Smooth muscle cell (in vitro differentiated cells): ENCODE data around the gene COL28A1. TPM values are rescaled to one million over a fixed set of nuclear protein-coding genes. Genes with fewer than 3 reads are reported as not detected.

ENCODE experiments used
- DNase-seq: peaks from one replicate; lab custom pipeline; 2025; ENCODE audit not compliant: unreplicated experiment; lab: John Stamatoyannopoulos, UW
- H2AFZ ChIP-seq: fragments of 200-600 bp; sonication (generic); 2 replicates; pipeline ENCODE4 v1.6.0; 2016; ENCODE audit warnings: antibody characterized with exemption, low read depth, mild to moderate bottlenecking
- H3F3A ChIP-seq: fragments of 200-600 bp; sonication (generic); 2 replicates; pipeline ENCODE4 v1.6.0; 2017; ENCODE audit warnings: antibody characterized with exemption, low read depth
- H3K27ac ChIP-seq: fragments of 200-600 bp; sonication (generic); 2 replicates; pipeline ENCODE4 v1.5.1; 2016; ENCODE audit warnings: low read depth, mild to moderate bottlenecking
- H3K27me3 ChIP-seq: fragments of 200-600 bp; sonication (generic); 2 replicates; pipeline ENCODE4 v1.6.1; 2016; ENCODE audit warnings: low read depth, mild to moderate bottlenecking
- H3K36me3 ChIP-seq: fragments of 200-600 bp; sonication (generic); 2 replicates; pipeline ENCODE4 v1.5.1; 2016; ENCODE audit warnings: low read depth
- H3K4me1 ChIP-seq: fragments of 200-600 bp; sonication (generic); 2 replicates; pipeline ENCODE4 v1.5.1; 2016; ENCODE audit warnings: low read depth
- H3K4me2 ChIP-seq: fragments of 200-600 bp; sonication (generic); 2 replicates; pipeline ENCODE4 v1.6.0; 2016; ENCODE audit warnings: mild to moderate bottlenecking
- H3K4me3 ChIP-seq: fragments of 200-600 bp; sonication (generic); 2 replicates; pipeline ENCODE4 v1.5.1; 2016; ENCODE audit warnings: mild to moderate bottlenecking
- H3K79me2 ChIP-seq: fragments of 200-600 bp; sonication (generic); 2 replicates; pipeline ENCODE4 v1.6.0; 2016; ENCODE audit warnings: low read depth, mild to moderate bottlenecking
- H3K9ac ChIP-seq: fragments of 200-600 bp; sonication (generic); 2 replicates; pipeline ENCODE4 v1.6.0; 2016; ENCODE audit warnings: low read depth
- H3K9me3 ChIP-seq: fragments of 200-600 bp; sonication (generic); replicated peaks from 2 replicates; pipeline ENCODE4 v1.5.1; 2016; ENCODE audit warnings: low read depth
- H4K20me1 ChIP-seq: fragments of 200-600 bp; sonication (generic); 2 replicates; pipeline ENCODE4 v1.6.0; 2016; ENCODE audit warnings: low read depth
- CTCF ChIP-seq: fragments of 200-600 bp; sonication (generic); IDR thresholded peaks from 2 replicates; pipeline ENCODE4 v1.5.1; 2017; ENCODE audit warnings: borderline replicate concordance, mild to moderate bottlenecking, antibody characterized with exemption; ENCODE audit not compliant: insufficient read depth, poor library complexity, severe bottlenecking
- WGBS: methylation state at CpG from one replicate; pipeline ENCODE4 v1.1.7; 2016; ENCODE audit warnings: low lambda C conversion rate; 5-methylcytosine and 5-hydroxymethylcytosine counted together
- polyA plus RNA-seq: library from polyadenylated mRNA; unstranded; fragments of >200 nt; fragmentation: Nextera tagmentation; extraction: Ambion mirVana; gene quantifications from 2 replicates; pipeline ENCODE4 v1.2.1, GENCODE V29; 2016
- total RNA-seq: library from RNA; depleted of rRNA; stranded (reverse); fragments of >200 nt; gene quantifications from 2 replicates; pipeline ENCODE4 v1.2.3, GENCODE V29; 2014

Gene COL28A1
- total and polyA plus RNA-seq, 2 experiments from 2014 or later: 0.13 TPM; not detected in 1

- Histone ChIP-seq H3K4me1 (no peaks in the 10 kb centered on the region), H3K9ac (no peak overlapping the region), H3K79me2 (no peaks in the 10 kb centered on the region), H3K4me3 (no peak overlapping the region), H2AFZ (no peak overlapping the region), H3K9me3 (no peaks in the 10 kb centered on the region), H3F3A (no peaks in the 10 kb centered on the region), H3K27ac (no peak overlapping the region), H3K27me3 (no peaks in the 10 kb centered on the region), H3K4me2 (no peak overlapping the region), H4K20me1 (no peaks in the 10 kb centered on the region), H3K36me3 (no peaks in the 10 kb centered on the region)
- DNase-seq: no peak
- WGBS: 73% methylated on average over 3 of the region's 3 CpGs
- TF ChIP-seq CTCF: no peak
These were observed 101.3 kb downstream of the COL28A1 start for GRCh38 chr7:7434329-7434728.

DNA sequence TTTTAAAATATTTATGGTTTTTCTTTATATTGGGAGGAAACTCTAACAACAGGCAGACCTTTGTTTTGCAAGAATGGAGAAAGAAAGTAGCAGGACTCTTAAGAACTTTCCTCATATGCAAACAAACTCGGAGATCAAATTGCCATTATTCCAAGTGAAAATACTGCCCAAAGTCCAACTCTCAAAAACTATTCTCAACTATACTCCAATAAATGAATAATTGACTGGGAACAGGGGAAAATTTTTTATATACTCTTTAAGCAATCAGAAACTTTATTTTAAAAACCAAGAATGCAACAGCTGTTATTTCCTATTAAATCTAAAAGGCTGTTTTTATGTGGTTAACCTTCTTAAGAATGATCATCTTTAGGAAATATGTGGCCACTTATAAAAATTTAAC, 101.9 kb downstream of the COL28A1 start:
- no peak overlapping the region for H2AFZ ChIP-seq
- H4K20me1 ChIP-seq: no peaks in the 10 kb centered on the region
- 82% methylated on average over 1 of the region's 1 CpG for WGBS
- no peak overlapping the region for H3K9ac ChIP-seq
- no peak for TF ChIP-seq CTCF
- no peak overlapping the region for H3K4me2 ChIP-seq
- no peaks in the 10 kb centered on the region for H3K4me1 ChIP-seq
- no peaks in the 10 kb centered on the region for H3K79me2 ChIP-seq
- H3K36me3 ChIP-seq: no peaks in the 10 kb centered on the region
- no peak overlapping the region for H3K4me3 ChIP-seq
- no peaks in the 10 kb centered on the region for H3K27me3 ChIP-seq
- H3F3A ChIP-seq: no peaks in the 10 kb centered on the region
- H3K9me3 ChIP-seq: no peaks in the 10 kb centered on the region
- no peak for DNase-seq
- H3K27ac ChIP-seq: no peak overlapping the region

DNA sequence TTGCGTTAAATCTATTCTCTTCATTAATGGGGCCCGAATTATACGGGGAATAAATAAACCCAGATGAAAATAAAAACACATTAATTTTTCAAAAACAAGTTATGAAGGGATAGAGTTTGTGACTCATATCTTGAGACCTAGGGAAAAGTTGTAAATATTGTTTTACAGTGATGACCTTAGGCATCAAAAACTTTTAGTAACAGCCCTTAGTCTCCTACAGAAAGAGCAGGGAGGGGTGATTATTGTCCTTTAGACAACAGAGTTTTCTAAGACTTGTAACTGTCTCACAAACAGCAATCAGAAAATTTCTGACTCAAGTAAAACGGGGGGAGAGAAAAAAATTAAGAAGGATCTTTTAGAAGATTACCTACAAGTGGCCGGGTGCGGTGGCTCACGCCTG, 102.7 kb downstream of the COL28A1 start:
- no peaks in the 10 kb centered on the region for H3K4me1 ChIP-seq
- H3K27me3 ChIP-seq: no peaks in the 10 kb centered on the region
- H3K9ac ChIP-seq: no peak overlapping the region
- no peaks in the 10 kb centered on the region for H4K20me1 ChIP-seq
- no peak overlapping the region for H3K4me2 ChIP-seq
- H3K27ac ChIP-seq: no peak overlapping the region
- H3K79me2 ChIP-seq: no peaks in the 10 kb centered on the region
- TF ChIP-seq CTCF: no peak
- no peaks in the 10 kb centered on the region for H3F3A ChIP-seq
- H2AFZ ChIP-seq: no peak overlapping the region
- 94% methylated on average over 7 of the region's 7 CpGs for WGBS
- no peaks in the 10 kb centered on the region for H3K9me3 ChIP-seq
- H3K36me3 ChIP-seq: no peaks in the 10 kb centered on the region
- no peak overlapping the region for H3K4me3 ChIP-seq
- DNase-seq: no peak

DNA sequence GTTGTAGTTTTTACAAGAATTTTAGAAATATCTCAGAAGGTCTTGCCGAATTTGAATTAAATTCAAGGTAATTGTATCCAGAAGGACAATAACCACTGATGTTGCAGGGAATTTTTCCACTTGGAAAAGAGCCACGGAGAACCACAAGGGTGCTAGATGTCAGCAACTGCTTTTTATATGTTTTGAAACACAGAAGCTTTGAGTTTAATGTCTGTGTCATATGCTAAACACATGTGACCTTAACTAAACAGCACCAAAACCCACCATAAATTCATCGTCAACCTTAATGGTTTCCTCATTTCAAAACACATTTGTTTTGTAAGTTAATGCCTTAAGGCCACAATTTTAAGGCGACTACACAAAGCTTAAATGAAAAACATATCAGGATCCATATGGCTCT, 106.9 kb downstream of the COL28A1 start:
- no peaks in the 10 kb centered on the region for H3F3A ChIP-seq
- no peaks in the 10 kb centered on the region for H3K27me3 ChIP-seq
- no peaks in the 10 kb centered on the region for H3K79me2 ChIP-seq
- H2AFZ ChIP-seq: no peak overlapping the region
- WGBS: 63% methylated on average over 4 of the region's 4 CpGs
- H3K9me3 ChIP-seq: no peaks in the 10 kb centered on the region
- no peak for DNase-seq
- no peaks in the 10 kb centered on the region for H3K36me3 ChIP-seq
- H4K20me1 ChIP-seq: no peaks in the 10 kb centered on the region
- no peak overlapping the region for H3K4me2 ChIP-seq
- no peak overlapping the region for H3K9ac ChIP-seq
- no peak overlapping the region for H3K27ac ChIP-seq
- no peak for TF ChIP-seq CTCF
- H3K4me1 ChIP-seq: no peaks in the 10 kb centered on the region
- no peak overlapping the region for H3K4me3 ChIP-seq
